H1 (cell line): ENCODE results near the gene TTF1. TPM values are rescaled to one million over a fixed set of nuclear protein-coding genes. Genes with fewer than 3 reads are reported as not detected.

Experiments used
- BRCA1 ChIP-seq: IDR thresholded peaks from 2 replicates; pipeline ENCODE4 v1.6.1; 2012; ENCODE audit warnings: low read depth, low read length, improper control_type of control experiment
- EP300 ChIP-seq, 2 experiments: IDR thresholded peaks; 1 replicate in 1 of 2; 2 replicates in 1 of 2; pipeline ENCODE4 v1.6.1; 2011 to 2012; ENCODE audit warnings: low read depth in 2 of 2, low read length in 2 of 2, mild to moderate bottlenecking in 2 of 2, borderline replicate concordance in 1 of 2, inconsistent platforms in 1 of 2, moderate library complexity in 1 of 2
- KDM5A ChIP-seq: fragments of 200-600 bp; IDR thresholded peaks from 2 replicates; pipeline ENCODE4 v1.7.1; 2012; ENCODE audit warnings: mild to moderate bottlenecking, low read length, inconsistent platforms, mixed read lengths
- SAP30 ChIP-seq: fragments of 300-600 bp; sonication (generic); IDR thresholded peaks from 2 replicates; pipeline ENCODE4 v1.7.1; 2012; ENCODE audit warnings: low read length, moderate library complexity, mild to moderate bottlenecking, inconsistent platforms; ENCODE audit not compliant: insufficient read depth, insufficient replicate concordance
- SIN3A ChIP-seq, 2 experiments: IDR thresholded peaks in 1 of 2; conservative IDR thresholded peaks in 1 of 2; 2 replicates each; pipeline ENCODE4 v1.6.1; 2011 to 2012; ENCODE audit warnings: low read length in 2 of 2, improper control_type of control experiment in 1 of 2, low read depth in 1 of 2, mild to moderate bottlenecking in 1 of 2
- SUZ12 ChIP-seq: fragments of 200-600 bp; sonication (generic); IDR thresholded peaks from 2 replicates; pipeline ENCODE4 v1.6.1; 2012; ENCODE audit warnings: mild to moderate bottlenecking, inconsistent platforms, low read length, moderate library complexity, mixed read lengths
- polyA plus RNA-seq, 7 experiments: library from polyadenylated mRNA; depleted of rRNA in 3 of 7; stranded (reverse) in 5 of 7; unstranded in 2 of 7; fragments of >200 nt in 5 of 7; fragments of 200-250 nt in 2 of 7; gene quantifications; 1 replicate in 5 of 7; 2 replicates in 1 of 7; 4 replicates in 1 of 7; pipeline versions ENCODE4 v1.2.1 to v1.2.3, GENCODE V29; 2011 to 2013; ENCODE audit warnings: missing spikeins in 2 of 7, mixed read lengths in 2 of 7
- total RNA-seq: library from RNA; stranded (reverse); fragmentation: NEBNext Ultra II Directional; extraction: Animal tissue kit (Norgen Biotek cat#: 25700); gene quantifications from 2 replicates; pipeline ENCODE4 v1.2.1, GENCODE V29; 2021
- TF ChIP-seq, protein P1 (sequence below), 3 experiments: IDR thresholded peaks; 1 replicate in 2 of 3; 2 replicates in 1 of 3; pipeline versions ENCODE4 v1.5.1 to v1.6.1; 2011; ENCODE audit warnings: low read length in 3 of 3, mild to moderate bottlenecking in 3 of 3, inconsistent platforms in 2 of 3, low read depth in 1 of 3, moderate library complexity in 1 of 3; ENCODE audit not compliant: insufficient read depth in 1 of 3; ENCODE audit errors: control extremely low read depth in 1 of 3
- TF ChIP-seq, protein P2 (sequence below): IDR thresholded peaks from 2 replicates; pipeline ENCODE4 v1.6.1; 2012; ENCODE audit warnings: low read length, inconsistent platforms

TTF1 gene
- total and polyA plus RNA-seq, 2 of the 8 experiments (the other 6 are each of a cell fraction or from before 2014, with no cell fraction given): 7.8 to 22.2 TPM

DNA sequence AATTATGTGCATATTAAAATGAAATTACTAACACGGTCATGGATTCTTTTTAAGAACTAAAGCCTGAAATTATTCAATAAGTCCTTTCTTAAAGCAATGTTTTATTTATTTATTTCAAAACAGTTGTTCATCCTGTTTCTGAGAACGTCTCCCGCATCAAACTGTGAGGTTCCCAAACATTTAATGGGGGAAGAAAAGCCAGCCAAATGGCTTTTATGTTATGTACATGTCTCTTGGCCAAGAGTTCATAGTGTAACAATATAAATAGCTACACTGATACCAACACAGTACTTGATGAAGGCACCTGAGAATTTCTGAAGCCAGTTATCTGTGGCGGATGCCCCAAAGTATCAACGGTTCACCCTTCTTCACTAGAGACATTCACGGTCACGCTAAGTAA lies 15.7 kb downstream of the TTF1 start (continued):
- no peak for TF ChIP-seq KDM5A
- no peak for TF ChIP-seq BRCA1
- no peak for TF ChIP-seq SIN3A (conservative IDR thresholded peaks at IDR 0.05 in 1 of 2, IDR thresholded peaks at IDR 0.05 in 1 of 2; ENCODE audit: low read depth in 1 of 2, low read length in 2 of 2)
- TF ChIP-seq, protein P1, sequence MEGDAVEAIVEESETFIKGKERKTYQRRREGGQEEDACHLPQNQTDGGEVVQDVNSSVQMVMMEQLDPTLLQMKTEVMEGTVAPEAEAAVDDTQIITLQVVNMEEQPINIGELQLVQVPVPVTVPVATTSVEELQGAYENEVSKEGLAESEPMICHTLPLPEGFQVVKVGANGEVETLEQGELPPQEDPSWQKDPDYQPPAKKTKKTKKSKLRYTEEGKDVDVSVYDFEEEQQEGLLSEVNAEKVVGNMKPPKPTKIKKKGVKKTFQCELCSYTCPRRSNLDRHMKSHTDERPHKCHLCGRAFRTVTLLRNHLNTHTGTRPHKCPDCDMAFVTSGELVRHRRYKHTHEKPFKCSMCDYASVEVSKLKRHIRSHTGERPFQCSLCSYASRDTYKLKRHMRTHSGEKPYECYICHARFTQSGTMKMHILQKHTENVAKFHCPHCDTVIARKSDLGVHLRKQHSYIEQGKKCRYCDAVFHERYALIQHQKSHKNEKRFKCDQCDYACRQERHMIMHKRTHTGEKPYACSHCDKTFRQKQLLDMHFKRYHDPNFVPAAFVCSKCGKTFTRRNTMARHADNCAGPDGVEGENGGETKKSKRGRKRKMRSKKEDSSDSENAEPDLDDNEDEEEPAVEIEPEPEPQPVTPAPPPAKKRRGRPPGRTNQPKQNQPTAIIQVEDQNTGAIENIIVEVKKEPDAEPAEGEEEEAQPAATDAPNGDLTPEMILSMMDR (IDR thresholded peaks at IDR 0.05; ENCODE audit: control extremely low read depth in 1 of 3, insufficient read depth in 1 of 3, low read depth in 1 of 3, low read length in 3 of 3): no peak
- TF ChIP-seq EP300 (IDR thresholded peaks at IDR 0.05; ENCODE audit: borderline replicate concordance in 1 of 2, low read depth in 2 of 2, low read length in 2 of 2): no peak
- no peak for TF ChIP-seq SUZ12
- no peak for TF ChIP-seq SAP30
- TF ChIP-seq, protein P2, sequence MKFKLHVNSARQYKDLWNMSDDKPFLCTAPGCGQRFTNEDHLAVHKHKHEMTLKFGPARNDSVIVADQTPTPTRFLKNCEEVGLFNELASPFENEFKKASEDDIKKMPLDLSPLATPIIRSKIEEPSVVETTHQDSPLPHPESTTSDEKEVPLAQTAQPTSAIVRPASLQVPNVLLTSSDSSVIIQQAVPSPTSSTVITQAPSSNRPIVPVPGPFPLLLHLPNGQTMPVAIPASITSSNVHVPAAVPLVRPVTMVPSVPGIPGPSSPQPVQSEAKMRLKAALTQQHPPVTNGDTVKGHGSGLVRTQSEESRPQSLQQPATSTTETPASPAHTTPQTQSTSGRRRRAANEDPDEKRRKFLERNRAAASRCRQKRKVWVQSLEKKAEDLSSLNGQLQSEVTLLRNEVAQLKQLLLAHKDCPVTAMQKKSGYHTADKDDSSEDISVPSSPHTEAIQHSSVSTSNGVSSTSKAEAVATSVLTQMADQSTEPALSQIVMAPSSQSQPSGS: no peak
